SK-N-SH (cell line): ENCODE results near the gene FBXO21. TPM values are rescaled to one million over a fixed set of nuclear protein-coding genes. Genes with fewer than 3 reads are reported as not detected.

ENCODE experiments used
- CTCF ChIA-PET: fragments of 300-600, 350-600 bp; formaldehyde crosslinking; extraction: SDS; loops from one replicate; lab custom pipeline; 2021; lab: Yijun Ruan, JAX
- POLR2A ChIA-PET: fragments of 350-600 bp; sonication (Branson Sonifier 250); formaldehyde crosslinking; extraction: SDS; loops from one replicate; lab custom pipeline; 2020; ENCODE audit warnings: antibody characterized with exemption, inconsistent platforms; lab: Yijun Ruan, JAX
- DNase-seq: peaks from one replicate; pipeline ENCODE4 v3.0.0; 2012
- H2AFZ ChIP-seq: fragments of 200-600 bp; sonication (generic); 2 replicates; pipeline ENCODE4 v1.8.1; 2016; ENCODE audit warnings: antibody characterized with exemption, mild to moderate bottlenecking, low read depth
- H3F3A ChIP-seq: fragments of 200-600 bp; sonication (generic); replicated peaks from 2 replicates; pipeline ENCODE3; 2016; ENCODE audit warnings: antibody characterized with exemption, mild to moderate bottlenecking; ENCODE audit not compliant: insufficient read depth
- H3K27ac ChIP-seq, 2 experiments: fragments of 200-500 bp in 1 of 2; fragments of 200-600 bp in 1 of 2; sonication (Bioruptor generic) in 1 of 2; sonication (generic), shearing (Covaris generic) in 1 of 2; 2 replicates each; pipeline versions ENCODE4 v1.5.1 to v1.6.1; 2014 to 2016; ENCODE audit warnings: low read depth in 2 of 2, inconsistent platforms in 1 of 2, low read length in 1 of 2, mild to moderate bottlenecking in 1 of 2, mixed read lengths in 1 of 2
- H3K27me3 ChIP-seq: fragments of 200-600 bp; sonication (generic), shearing (Covaris generic); 2 replicates; pipeline ENCODE4 v1.6.1; 2016; ENCODE audit warnings: mixed run types; ENCODE audit not compliant: insufficient read depth
- H3K36me3 ChIP-seq, 2 experiments: fragments of 200-500 bp in 1 of 2; fragments of 200-600 bp in 1 of 2; sonication (Bioruptor generic) in 1 of 2; sonication (generic) in 1 of 2; replicated peaks in 1 of 2; 2 replicates each; pipeline versions ENCODE3 to v1.5.1; 2014 to 2016; ENCODE audit warnings: low read length in 1 of 2, mild to moderate bottlenecking in 1 of 2; ENCODE audit not compliant: insufficient read depth in 2 of 2, control insufficient read depth in 1 of 2
- H3K4me1 ChIP-seq, 2 experiments: fragments of 200-500 bp in 1 of 2; fragments of 200-600 bp in 1 of 2; sonication (Bioruptor generic) in 1 of 2; sonication (generic), shearing (Covaris generic) in 1 of 2; 2 replicates each; pipeline versions ENCODE4 v1.5.1 to v1.6.1; 2014 to 2016; ENCODE audit warnings: low read depth in 1 of 2, low read length in 1 of 2, mixed run types in 1 of 2; ENCODE audit not compliant: insufficient read depth in 2 of 2, control insufficient read depth in 1 of 2
- H3K4me2 ChIP-seq: fragments of 200-600 bp; sonication (generic), shearing (Covaris generic); 2 replicates; pipeline ENCODE4 v1.6.1; 2017; ENCODE audit warnings: mixed run types
- H3K4me3 ChIP-seq, 2 experiments: fragments of 200-500 bp in 1 of 2; fragments of 200-600 bp in 1 of 2; sonication (Bioruptor generic) in 1 of 2; sonication (generic), shearing (Covaris generic) in 1 of 2; 2 replicates each; pipeline versions ENCODE4 v1.5.1 to v1.8.1; 2014 to 2016; ENCODE audit warnings: low read depth in 2 of 2, inconsistent platforms in 1 of 2, low read length in 1 of 2, mild to moderate bottlenecking in 1 of 2, mixed read lengths in 1 of 2, moderate library complexity in 1 of 2
- H3K79me2 ChIP-seq: fragments of 200-600 bp; sonication (generic); 2 replicates; pipeline ENCODE4 v1.8.1; 2017; ENCODE audit warnings: mild to moderate bottlenecking; ENCODE audit not compliant: insufficient read depth
- H3K9ac ChIP-seq: fragments of 200-600 bp; sonication (generic); 2 replicates; pipeline ENCODE4 v1.6.1; 2017; ENCODE audit warnings: mixed run types
- H3K9me2 ChIP-seq: fragments of 200-600 bp; sonication (generic); 2 replicates; pipeline ENCODE4 v1.6.1; 2017; ENCODE audit warnings: mixed run types
- H3K9me3 ChIP-seq: fragments of 200-600 bp; sonication (generic); 2 replicates; pipeline ENCODE4 v1.6.1; 2017; ENCODE audit warnings: mixed run types, mild to moderate bottlenecking, moderate library complexity
- H4K20me1 ChIP-seq: fragments of 200-600 bp; sonication (generic); 2 replicates; pipeline ENCODE4 v1.6.1; 2017; ENCODE audit warnings: mild to moderate bottlenecking, mixed run types; ENCODE audit not compliant: insufficient read depth
- ELF1 ChIP-seq: IDR thresholded peaks from 2 replicates; pipeline ENCODE4 v1.4.0; 2012
- EP300 ChIP-seq, 2 experiments: IDR thresholded peaks; 2 replicates each; pipeline versions ENCODE4 v1.4.0 to v1.6.1; 2012; ENCODE audit warnings: borderline replicate concordance in 1 of 2, low read depth in 1 of 2, low read length in 1 of 2
- EZH2phosphoT487 ChIP-seq: fragments of 200-600 bp; sonication (generic); IDR thresholded peaks from 2 replicates; pipeline ENCODE4 v1.6.1; 2017; ENCODE audit warnings: low read depth, mixed run types, mild to moderate bottlenecking, antibody characterized with exemption, moderate library complexity, borderline replicate concordance
- FOXJ3 ChIP-seq: sonication (generic); formaldehyde crosslinking; IDR thresholded peaks from 2 replicates; pipeline ENCODE4 v1.5.1; 2020; ENCODE audit warnings: mild to moderate bottlenecking, missing genetic modification reagents
- GATA2 ChIP-seq: sonication (generic); formaldehyde crosslinking; IDR thresholded peaks from 2 replicates; pipeline ENCODE4 v1.5.0; 2020; ENCODE audit warnings: mild to moderate bottlenecking, missing genetic modification reagents
- JUND ChIP-seq: IDR thresholded peaks from 2 replicates; pipeline ENCODE4 v1.4.0; 2012
- MEF2A ChIP-seq: IDR thresholded peaks from 2 replicates; pipeline ENCODE4 v1.4.0; 2012; ENCODE audit warnings: low read depth, borderline replicate concordance
- MXI1 ChIP-seq: IDR thresholded peaks from 2 replicates; pipeline ENCODE4 v1.6.1; 2012; ENCODE audit warnings: mild to moderate bottlenecking, low read depth, low read length, improper control_type of control experiment
- NFIC ChIP-seq: IDR thresholded peaks from 2 replicates; pipeline ENCODE4 v1.4.0; 2012; ENCODE audit warnings: borderline replicate concordance
- POLR2AphosphoS5 ChIP-seq: IDR thresholded peaks from 2 replicates; pipeline ENCODE4 v1.6.1; 2012; ENCODE audit warnings: low read depth, low read length
- RCOR1 ChIP-seq: fragments of 150-350 bp; IDR thresholded peaks from 2 replicates; pipeline ENCODE4 v1.6.1; 2017; ENCODE audit warnings: antibody characterized with exemption, low read length
- RFX5 ChIP-seq: IDR thresholded peaks from 2 replicates; pipeline ENCODE4 v1.6.1; 2012; ENCODE audit warnings: mild to moderate bottlenecking, improper control_type of control experiment, low read length
- RXRA ChIP-seq: IDR thresholded peaks from 2 replicates; pipeline ENCODE4 v1.4.0; 2012; ENCODE audit warnings: low read depth, mild to moderate bottlenecking, borderline replicate concordance
- SIN3A ChIP-seq: IDR thresholded peaks from 2 replicates; pipeline ENCODE4 v1.6.1; 2012; ENCODE audit warnings: low read depth, mild to moderate bottlenecking, low read length, moderate library complexity, borderline replicate concordance
- SMC3 ChIP-seq: IDR thresholded peaks from 2 replicates; pipeline ENCODE4 v1.6.1; 2012; ENCODE audit warnings: low read depth, low read length, improper control_type of control experiment
- TCF12 ChIP-seq: IDR thresholded peaks from 2 replicates; pipeline ENCODE4 v1.4.0; 2012
- TEAD4 ChIP-seq: IDR thresholded peaks from 2 replicates; pipeline ENCODE4 v1.4.0; 2012; ENCODE audit warnings: mild to moderate bottlenecking, borderline replicate concordance; ENCODE audit not compliant: insufficient read depth
- WGBS: methylation state at CpG from one replicate; pipeline ENCODE4 v1.1.6; 2017; ENCODE audit warnings: low lambda C conversion rate; 5-methylcytosine and 5-hydroxymethylcytosine counted together
- polyA plus RNA-seq, 3 experiments: library from polyadenylated mRNA; depleted of rRNA; stranded (reverse); fragments of >200 nt; gene quantifications; 2 replicates each; pipeline ENCODE4 v1.2.3, GENCODE V29; 2012
- TF ChIP-seq, protein P1 (sequence below): fragments of 150-350 bp; IDR thresholded peaks from 2 replicates; pipeline ENCODE4 v1.6.1; 2016; ENCODE audit warnings: mild to moderate bottlenecking, low read depth, low read length
- TF ChIP-seq, protein P2 (sequence below): IDR thresholded peaks from 2 replicates; pipeline ENCODE4 v1.6.1; 2012; ENCODE audit warnings: mild to moderate bottlenecking, low read depth, low read length, moderate library complexity
- TF ChIP-seq, protein P3 (sequence below): fragments of 200-600 bp; sonication (generic); IDR thresholded peaks from 2 replicates; pipeline ENCODE4 v1.6.1; 2017; ENCODE audit warnings: antibody characterized with exemption, mild to moderate bottlenecking, moderate library complexity

FBXO21 gene
- polyA plus RNA-seq, 1 of the 3 experiments (the other 2 are of a cell fraction) = 44.2 TPM

- POLR2A ChIA-PET = no interaction called here
- DNase-seq = no peak
- H3K9me3 ChIP-seq = no peaks in the 10 kb centered on the region
- H3K4me3 ChIP-seq = no peak overlapping the region
- no peak overlapping the region for H3K27ac ChIP-seq
- no peaks in the 10 kb centered on the region for H3K4me1 ChIP-seq
- no peak overlapping the region for H3K4me2 ChIP-seq
- no peaks in the 10 kb centered on the region for H3K27me3 ChIP-seq
- CTCF ChIA-PET = interaction anchor here (1.0 to 2.2 kb wide), 2 partner anchors 13 to 707 kb away, joined by 3 to 5 read pairs; no protein-coding TSS in a partner anchor
- no peak overlapping the region for H2AFZ ChIP-seq
- H4K20me1 ChIP-seq = no peaks in the 10 kb centered on the region
- TF ChIP-seq EP300 (IDR thresholded peaks at IDR 0.05; ENCODE audit: borderline replicate concordance in 1 of 2, low read depth in 1 of 2, low read length in 1 of 2) (no peak), SMC3 (no peak), RCOR1 (no peak), TEAD4 (no peak), RFX5 (no peak), FOXJ3 (CRISPR knock-in tag) (no peak), RXRA (no peak)
- TF ChIP-seq, protein P1, sequence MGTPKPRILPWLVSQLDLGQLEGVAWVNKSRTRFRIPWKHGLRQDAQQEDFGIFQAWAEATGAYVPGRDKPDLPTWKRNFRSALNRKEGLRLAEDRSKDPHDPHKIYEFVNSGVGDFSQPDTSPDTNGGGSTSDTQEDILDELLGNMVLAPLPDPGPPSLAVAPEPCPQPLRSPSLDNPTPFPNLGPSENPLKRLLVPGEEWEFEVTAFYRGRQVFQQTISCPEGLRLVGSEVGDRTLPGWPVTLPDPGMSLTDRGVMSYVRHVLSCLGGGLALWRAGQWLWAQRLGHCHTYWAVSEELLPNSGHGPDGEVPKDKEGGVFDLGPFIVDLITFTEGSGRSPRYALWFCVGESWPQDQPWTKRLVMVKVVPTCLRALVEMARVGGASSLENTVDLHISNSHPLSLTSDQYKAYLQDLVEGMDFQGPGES = no peak
- 86% methylated on average over 6 of the region's 7 CpGs for WGBS
- H3F3A ChIP-seq = no peaks in the 10 kb centered on the region
- H3K9me2 ChIP-seq = no peaks in the 10 kb centered on the region
- H3K79me2 ChIP-seq = no peaks in the 10 kb centered on the region
- H3K36me3 ChIP-seq = peaks cover 37 to 49% of the 10 kb centered on the region in 2 experiments
- H3K9ac ChIP-seq = no peak overlapping the region
These were observed 40.8 kb downstream of the FBXO21 start for GRCh38 chr12:117149431-117149830.

DNA sequence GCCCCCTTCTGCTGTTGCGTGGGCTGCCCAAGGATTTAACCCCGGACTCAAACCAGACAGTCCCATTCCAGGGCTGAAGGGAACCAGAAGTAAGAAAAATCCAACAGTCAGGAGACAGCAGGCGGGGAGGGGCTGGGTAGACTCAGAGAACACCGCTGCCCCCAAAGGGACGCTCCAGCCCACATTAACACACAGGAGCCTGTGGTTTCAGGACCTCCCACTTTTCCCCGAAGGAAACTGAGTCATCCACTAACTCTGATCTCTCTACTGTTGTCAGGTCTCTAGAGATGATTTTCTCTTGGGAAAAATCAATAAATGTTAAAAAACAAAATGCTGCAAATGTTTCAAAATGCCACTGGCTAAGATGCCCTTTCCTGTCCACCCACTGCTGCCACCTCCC lies 41.6 kb downstream of the FBXO21 start:
- WGBS = 65% methylated on average over 2 of the region's 6 CpGs
- POLR2A ChIA-PET = no interaction called here
- no peak for DNase-seq
- Histone ChIP-seq H3K4me3 (no peak overlapping the region), H3K36me3 (peaks cover 33 to 51% of the 10 kb centered on the region in 2 experiments), H2AFZ (no peak overlapping the region), H4K20me1 (no peaks in the 10 kb centered on the region), H3K4me1 (no peaks in the 10 kb centered on the region), H3K79me2 (no peaks in the 10 kb centered on the region), H3K27me3 (no peaks in the 10 kb centered on the region), H3K9me2 (no peaks in the 10 kb centered on the region), H3K9ac (no peak overlapping the region), H3K9me3 (no peaks in the 10 kb centered on the region), H3K4me2 (no peak overlapping the region), H3F3A (no peaks in the 10 kb centered on the region), H3K27ac (no peak overlapping the region)
- TF ChIP-seq GATA2 (CRISPR knock-in tag) = no peak
- no peak for TF ChIP-seq JUND
- TF ChIP-seq MEF2A = no peak
- no peak for TF ChIP-seq RCOR1
- no peak for TF ChIP-seq POLR2AphosphoS5
- TF ChIP-seq NFIC = no peak
- TF ChIP-seq MXI1 = no peak
- TF ChIP-seq TCF12 = no peak
- TF ChIP-seq EZH2phosphoT487 = no peak
- TF ChIP-seq, protein P2, sequence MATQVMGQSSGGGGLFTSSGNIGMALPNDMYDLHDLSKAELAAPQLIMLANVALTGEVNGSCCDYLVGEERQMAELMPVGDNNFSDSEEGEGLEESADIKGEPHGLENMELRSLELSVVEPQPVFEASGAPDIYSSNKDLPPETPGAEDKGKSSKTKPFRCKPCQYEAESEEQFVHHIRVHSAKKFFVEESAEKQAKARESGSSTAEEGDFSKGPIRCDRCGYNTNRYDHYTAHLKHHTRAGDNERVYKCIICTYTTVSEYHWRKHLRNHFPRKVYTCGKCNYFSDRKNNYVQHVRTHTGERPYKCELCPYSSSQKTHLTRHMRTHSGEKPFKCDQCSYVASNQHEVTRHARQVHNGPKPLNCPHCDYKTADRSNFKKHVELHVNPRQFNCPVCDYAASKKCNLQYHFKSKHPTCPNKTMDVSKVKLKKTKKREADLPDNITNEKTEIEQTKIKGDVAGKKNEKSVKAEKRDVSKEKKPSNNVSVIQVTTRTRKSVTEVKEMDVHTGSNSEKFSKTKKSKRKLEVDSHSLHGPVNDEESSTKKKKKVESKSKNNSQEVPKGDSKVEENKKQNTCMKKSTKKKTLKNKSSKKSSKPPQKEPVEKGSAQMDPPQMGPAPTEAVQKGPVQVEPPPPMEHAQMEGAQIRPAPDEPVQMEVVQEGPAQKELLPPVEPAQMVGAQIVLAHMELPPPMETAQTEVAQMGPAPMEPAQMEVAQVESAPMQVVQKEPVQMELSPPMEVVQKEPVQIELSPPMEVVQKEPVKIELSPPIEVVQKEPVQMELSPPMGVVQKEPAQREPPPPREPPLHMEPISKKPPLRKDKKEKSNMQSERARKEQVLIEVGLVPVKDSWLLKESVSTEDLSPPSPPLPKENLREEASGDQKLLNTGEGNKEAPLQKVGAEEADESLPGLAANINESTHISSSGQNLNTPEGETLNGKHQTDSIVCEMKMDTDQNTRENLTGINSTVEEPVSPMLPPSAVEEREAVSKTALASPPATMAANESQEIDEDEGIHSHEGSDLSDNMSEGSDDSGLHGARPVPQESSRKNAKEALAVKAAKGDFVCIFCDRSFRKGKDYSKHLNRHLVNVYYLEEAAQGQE = no peak
- no peak for TF ChIP-seq TEAD4
- TF ChIP-seq, protein P3, sequence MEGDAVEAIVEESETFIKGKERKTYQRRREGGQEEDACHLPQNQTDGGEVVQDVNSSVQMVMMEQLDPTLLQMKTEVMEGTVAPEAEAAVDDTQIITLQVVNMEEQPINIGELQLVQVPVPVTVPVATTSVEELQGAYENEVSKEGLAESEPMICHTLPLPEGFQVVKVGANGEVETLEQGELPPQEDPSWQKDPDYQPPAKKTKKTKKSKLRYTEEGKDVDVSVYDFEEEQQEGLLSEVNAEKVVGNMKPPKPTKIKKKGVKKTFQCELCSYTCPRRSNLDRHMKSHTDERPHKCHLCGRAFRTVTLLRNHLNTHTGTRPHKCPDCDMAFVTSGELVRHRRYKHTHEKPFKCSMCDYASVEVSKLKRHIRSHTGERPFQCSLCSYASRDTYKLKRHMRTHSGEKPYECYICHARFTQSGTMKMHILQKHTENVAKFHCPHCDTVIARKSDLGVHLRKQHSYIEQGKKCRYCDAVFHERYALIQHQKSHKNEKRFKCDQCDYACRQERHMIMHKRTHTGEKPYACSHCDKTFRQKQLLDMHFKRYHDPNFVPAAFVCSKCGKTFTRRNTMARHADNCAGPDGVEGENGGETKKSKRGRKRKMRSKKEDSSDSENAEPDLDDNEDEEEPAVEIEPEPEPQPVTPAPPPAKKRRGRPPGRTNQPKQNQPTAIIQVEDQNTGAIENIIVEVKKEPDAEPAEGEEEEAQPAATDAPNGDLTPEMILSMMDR = no peak
- TF ChIP-seq FOXJ3 (CRISPR knock-in tag) = no peak
- no peak for TF ChIP-seq ELF1
- no peak for TF ChIP-seq SIN3A
- CTCF ChIA-PET = no interaction called here
